Spleen (tissue), 11 donors: ENCODE measurements around the gene TOB2. TPM values are rescaled to one million over a fixed set of nuclear protein-coding genes. Genes with fewer than 3 reads are reported as not detected.
A peak's percentile ranks its signal among the peaks of the same experiment; 100 is the strongest.

ENCODE experiments used
- DNase-seq: peaks from one replicate; pipeline ENCODE4 v3.0.0-alpha.2; 2020
- H3K27ac ChIP-seq, 8 donors: fragments of 200-600 bp; sonication (generic) in 7 of 8; 1 replicate in 4 of 8; 2 replicates in 4 of 8; pipeline versions ENCODE4 v1.5.0 to v1.8.0; 2016 to 2021; ENCODE audit warnings: inconsistent platforms in 4 of 8, mild to moderate bottlenecking in 4 of 8, moderate library complexity in 1 of 8
- H3K27me3 ChIP-seq, 7 donors: fragments of 200-600 bp; sonication (generic) in 6 of 7; replicated peaks in 1 of 7; 1 replicate in 4 of 7; 2 replicates in 3 of 7; pipeline versions ENCODE4 v1.5.0 to v1.8.0; 2016 to 2021; ENCODE audit warnings: inconsistent platforms in 3 of 7, mild to moderate bottlenecking in 1 of 7
- H3K36me3 ChIP-seq, 6 donors: fragments of 200-600 bp; sonication (generic) in 5 of 6; 1 replicate in 4 of 6; 2 replicates in 2 of 6; pipeline versions ENCODE4 v1.5.0 to v1.8.0; 2016 to 2021; ENCODE audit warnings: inconsistent platforms in 2 of 6
- H3K4me1 ChIP-seq, 6 donors: fragments of 200-600 bp; sonication (generic) in 5 of 6; 1 replicate in 3 of 6; 2 replicates in 3 of 6; pipeline versions ENCODE4 v1.5.0 to v1.8.0; 2016 to 2021; ENCODE audit warnings: inconsistent platforms in 3 of 6
- H3K4me3 ChIP-seq, 8 donors: fragments of 200-600 bp; sonication (generic) in 7 of 8; 1 replicate in 4 of 8; 2 replicates in 4 of 8; pipeline versions ENCODE4 v1.5.0 to v1.8.0; 2016 to 2021; ENCODE audit warnings: inconsistent platforms in 4 of 8, mild to moderate bottlenecking in 4 of 8, moderate library complexity in 2 of 8
- H3K9me3 ChIP-seq, 8 donors: fragments of 200-600 bp; sonication (generic) in 7 of 8; 1 replicate in 4 of 8; 2 replicates in 4 of 8; pipeline versions ENCODE4 v1.5.0 to v1.8.0; 2016 to 2021; ENCODE audit warnings: inconsistent platforms in 4 of 8
- POLR2A ChIP-seq, 3 donors: fragments of 450-650 bp; IDR thresholded peaks; one replicate each; pipeline ENCODE4 v1.5.1; 2017; ENCODE audit warnings: antibody characterized with exemption in 3 of 3, mild to moderate bottlenecking in 1 of 3
- POLR2AphosphoS5 ChIP-seq, 3 donors: sonication (generic); formaldehyde crosslinking; IDR thresholded peaks; one replicate each; pipeline ENCODE4 v1.5.1; 2017; ENCODE audit warnings: antibody characterized with exemption in 3 of 3
- WGBS, 5 donors: extraction: QIAGEN DNeasy Blood & Tissue Kit in 3 of 5; methylation state at CpG; one replicate each; pipeline versions ENCODE4 v1.1.5 to v1.1.7; 2013 to 2018; 5-methylcytosine and 5-hydroxymethylcytosine counted together
- intact Hi-C: fragments of 100-400 bp; cut with DNase I; formaldehyde crosslinking; loops from one replicate; pipeline ENCODE4 v1.15.0; 2023; ENCODE audit warnings: low total_unique reads
- polyA plus RNA-seq, 3 donors: library from polyadenylated mRNA; stranded (reverse); fragments of 200-250 nt; gene quantifications; one replicate each; pipeline ENCODE4 v1.2.1, GENCODE V29; 2013
- total RNA-seq, 7 donors: library from RNA; depleted of rRNA in 3 of 7; stranded (reverse); fragments of >200 nt in 3 of 7; fragmentation: NEBNext Ultra II Directional in 4 of 7; extraction: Animal tissue kit (Norgen Biotek cat#: 25700) in 4 of 7; gene quantifications; one replicate each; pipeline versions ENCODE4 v1.1.0 to v1.2.1, GENCODE V29; 2016 to 2021
- TF ChIP-seq, protein P1 (sequence below), 11 experiments: fragments of 200-600 bp in 7 of 11; fragments of 450-650 bp in 4 of 11; sonication (generic) in 4 of 11; IDR thresholded peaks in 8 of 11; conservative IDR thresholded peaks in 3 of 11; 1 replicate in 7 of 11; 2 replicates in 4 of 11; pipeline versions ENCODE4 v1.4.0 to v1.8.0; 2016 to 2021; ENCODE audit warnings: antibody characterized with exemption in 11 of 11, inconsistent platforms in 4 of 11, mild to moderate bottlenecking in 1 of 11
- donor health status: healthy with polysubstance abuse.
- donor health status: DM: no; HTN: no; CAD: no; lungs with moderate emphysema.
- donor health status: DM: no; HTN: no; CAD: no.
- donor health status: Bipolar disorder and iron deficiency.
- donor health status: healthy.
- donor health status: DM: no; HTN: no; CAD: no.
- donor health status: DM: yes; HTN: yes; CAD: no.

Gene TOB2
- total and polyA plus RNA-seq, 10 donors, result 7.5 to 52.4 (median 42.3) TPM

GRCh38 chr22:41447435-41448188, 1.0 kb upstream of the TOB2 start:
- intact Hi-C loops, result no loop called here
- H3K36me3 ChIP-seq, result peaks cover 0 to 8% (median 2%) of the 10 kb centered on the region in 6 donors
- H3K9me3 ChIP-seq, result no peaks in the 10 kb centered on the region
- TF ChIP-seq POLR2AphosphoS5 (IDR thresholded peaks at IDR 0.05) (no peak), POLR2A (IDR thresholded peaks at IDR 0.05) (peak in 1 of 3 donors; percentile 36)
- TF ChIP-seq, protein P1, sequence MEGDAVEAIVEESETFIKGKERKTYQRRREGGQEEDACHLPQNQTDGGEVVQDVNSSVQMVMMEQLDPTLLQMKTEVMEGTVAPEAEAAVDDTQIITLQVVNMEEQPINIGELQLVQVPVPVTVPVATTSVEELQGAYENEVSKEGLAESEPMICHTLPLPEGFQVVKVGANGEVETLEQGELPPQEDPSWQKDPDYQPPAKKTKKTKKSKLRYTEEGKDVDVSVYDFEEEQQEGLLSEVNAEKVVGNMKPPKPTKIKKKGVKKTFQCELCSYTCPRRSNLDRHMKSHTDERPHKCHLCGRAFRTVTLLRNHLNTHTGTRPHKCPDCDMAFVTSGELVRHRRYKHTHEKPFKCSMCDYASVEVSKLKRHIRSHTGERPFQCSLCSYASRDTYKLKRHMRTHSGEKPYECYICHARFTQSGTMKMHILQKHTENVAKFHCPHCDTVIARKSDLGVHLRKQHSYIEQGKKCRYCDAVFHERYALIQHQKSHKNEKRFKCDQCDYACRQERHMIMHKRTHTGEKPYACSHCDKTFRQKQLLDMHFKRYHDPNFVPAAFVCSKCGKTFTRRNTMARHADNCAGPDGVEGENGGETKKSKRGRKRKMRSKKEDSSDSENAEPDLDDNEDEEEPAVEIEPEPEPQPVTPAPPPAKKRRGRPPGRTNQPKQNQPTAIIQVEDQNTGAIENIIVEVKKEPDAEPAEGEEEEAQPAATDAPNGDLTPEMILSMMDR (IDR thresholded peaks at IDR 0.05 in 8 of 11, conservative IDR thresholded peaks at IDR 0.05 in 3 of 11), result peak in 1 of 11 experiments; percentile 3
- peak overlapping the region; percentile 67 to 98 (median 92) for H3K4me3 ChIP-seq
- WGBS, 5 donors, result 0 to 1% (median 1%) methylated on average over 41 to 63 of the region's 63 CpGs
- H3K27me3 ChIP-seq, result peaks cover 0 to 3% (median 0%) of the 10 kb centered on the region in 7 donors
- DNase-seq, result peak; percentile 92
- H3K4me1 ChIP-seq, result peaks cover 6 to 43% (median 29%) of the 10 kb centered on the region in 6 donors
- peak overlapping the region; percentile 94 to 100 (median 99) for H3K27ac ChIP-seq

- Histone ChIP-seq H3K27me3 (peaks cover 0 to 3% (median 0%) of the 10 kb centered on the region in 7 donors), H3K4me1 (peaks cover 10 to 58% (median 39%) of the 10 kb centered on the region in 6 donors)
These were observed 522 bp downstream of the TOB2 start for GRCh38 chr22:41446057-41446501.

DNA sequence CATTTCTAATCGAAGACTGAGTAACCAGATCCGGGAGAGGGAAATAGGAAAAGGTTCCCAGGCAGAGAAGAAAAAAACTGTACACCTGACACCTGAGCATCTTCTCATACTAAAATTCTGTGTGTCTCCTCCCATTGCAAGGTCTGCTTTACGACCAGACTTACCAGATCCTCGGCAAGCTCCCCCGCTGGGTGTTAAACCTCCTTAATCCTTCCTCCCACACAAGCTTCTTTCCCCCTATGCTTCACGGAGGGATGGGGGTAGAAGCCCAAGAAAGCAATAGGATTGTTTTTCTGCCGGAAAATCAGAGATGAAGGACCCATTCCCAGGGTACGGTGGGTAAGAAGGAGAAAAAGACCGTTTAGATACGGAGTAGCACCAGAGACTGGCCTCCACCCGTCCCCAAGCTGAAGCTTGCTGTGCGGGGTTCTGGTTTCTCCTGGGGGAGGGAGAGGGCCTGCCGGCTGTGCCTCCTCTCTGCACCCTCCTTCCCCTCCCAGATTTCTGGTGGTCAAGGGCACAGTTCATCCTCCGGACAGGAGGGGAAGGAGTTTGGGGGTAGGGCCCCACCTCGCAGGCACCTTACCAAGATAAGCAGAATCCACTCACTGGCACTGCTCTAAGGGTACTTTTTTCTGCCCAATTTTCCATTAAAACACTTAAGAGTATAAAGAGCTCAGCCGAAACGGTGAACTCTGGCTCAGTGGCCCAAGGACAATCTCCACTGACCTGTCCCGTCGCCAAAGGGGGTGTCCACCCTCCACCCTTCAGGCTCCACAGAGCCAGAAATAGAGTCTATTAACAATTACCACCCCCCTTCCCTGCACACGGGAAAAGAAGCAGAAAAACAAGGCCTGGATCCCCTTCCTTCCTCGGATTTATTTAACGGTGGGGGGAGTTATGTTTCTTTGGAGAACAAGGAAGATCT, 1.2 kb downstream of the TOB2 start:
- DNase-seq, result peak; percentile 84
- H3K36me3 ChIP-seq, result peaks cover 0 to 30% (median 2%) of the 10 kb centered on the region in 6 donors
- peak overlapping the region; percentile 67 to 98 (median 92) for H3K4me3 ChIP-seq
- 0 to 1% (median 0%) methylated on average over 22 of the region's 22 CpGs for WGBS, 5 donors
- H3K27me3 ChIP-seq, result peaks cover 0 to 3% (median 0%) of the 10 kb centered on the region in 7 donors
- peak overlapping the region; percentile 94 to 100 (median 99) for H3K27ac ChIP-seq
- TF ChIP-seq POLR2AphosphoS5 (IDR thresholded peaks at IDR 0.05) (peak in 1 of 3 donors; percentile 27), POLR2A (IDR thresholded peaks at IDR 0.05) (no peak)
- H3K4me1 ChIP-seq, result peaks cover 10 to 65% (median 43%) of the 10 kb centered on the region in 6 donors
- intact Hi-C loops, result no loop called here
- H3K9me3 ChIP-seq, result no peaks in the 10 kb centered on the region

More at GRCh38 chr22:41446057-41446501, 522 bp downstream of the TOB2 start:
- Histone ChIP-seq H3K27ac (peak overlapping the region; percentile 94 to 100 (median 99)), H3K9me3 (no peaks in the 10 kb centered on the region), H3K36me3 (peaks cover 0 to 23% (median 2%) of the 10 kb centered on the region in 6 donors), H3K4me3 (peak overlapping the region; percentile 67 to 98 (median 92))
- DNase-seq, result peak; percentile 91
- TF ChIP-seq POLR2A (IDR thresholded peaks at IDR 0.05), result no peak
- TF ChIP-seq, protein P1 (IDR thresholded peaks at IDR 0.05 in 8 of 11, conservative IDR thresholded peaks at IDR 0.05 in 3 of 11), result no peak
- TF ChIP-seq POLR2AphosphoS5 (IDR thresholded peaks at IDR 0.05), result no peak
- 0 to 2% (median 1%) methylated on average over 29 to 34 of the region's 34 CpGs for WGBS, 5 donors
- intact Hi-C loops, result no loop called here

DNA sequence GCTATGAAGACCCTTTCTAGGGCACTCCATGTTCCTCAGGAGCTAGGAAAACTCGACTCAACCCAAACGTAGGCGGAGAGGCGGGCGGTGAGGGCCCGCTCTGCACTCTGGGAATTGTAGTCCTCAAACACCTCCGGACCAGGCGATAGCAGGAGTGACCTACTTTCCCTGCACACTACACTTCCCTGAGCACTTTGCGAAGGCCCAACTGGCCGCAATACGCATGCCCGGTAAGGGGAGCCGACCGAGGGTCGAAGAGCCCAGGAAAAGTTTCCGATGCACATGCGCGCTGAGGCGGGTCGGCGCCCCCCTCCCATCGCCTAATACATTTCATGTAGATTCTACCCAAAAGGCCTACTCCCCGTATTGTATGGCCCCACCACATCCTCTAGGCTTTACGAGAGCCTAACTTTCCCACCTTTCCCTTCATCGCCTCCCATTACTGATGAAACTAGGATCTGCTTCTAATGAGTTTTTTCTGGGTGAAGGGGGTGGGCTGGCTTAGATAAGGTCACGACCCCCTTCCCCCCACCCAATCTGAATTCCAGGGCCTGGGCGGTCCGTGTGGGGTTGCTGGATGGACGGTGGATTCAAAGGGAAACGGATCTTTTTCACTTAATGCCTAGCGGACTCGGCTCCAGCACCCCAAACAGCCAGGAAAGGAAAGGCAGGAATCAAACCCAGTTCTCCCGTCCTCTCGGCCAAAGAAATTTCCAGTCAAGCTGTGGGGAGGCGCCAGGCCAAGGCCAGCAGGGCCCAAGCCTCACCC, 2.1 kb downstream of the TOB2 start:
- no peaks in the 10 kb centered on the region for H3K9me3 ChIP-seq
- no peak for TF ChIP-seq POLR2A (IDR thresholded peaks at IDR 0.05)
- peak; percentile 84 to 89 (median 87) for TF ChIP-seq POLR2AphosphoS5 (IDR thresholded peaks at IDR 0.05)
- TF ChIP-seq, protein P1 (IDR thresholded peaks at IDR 0.05 in 8 of 11, conservative IDR thresholded peaks at IDR 0.05 in 3 of 11), result peak in 3 of 11 experiments; percentile 14 to 31 (median 23)
- H3K4me1 ChIP-seq, result peaks cover 10 to 72% (median 47%) of the 10 kb centered on the region in 6 donors
- H3K36me3 ChIP-seq, result peaks cover 0 to 36% (median 2%) of the 10 kb centered on the region in 6 donors
- intact Hi-C loops, result no loop called here
- DNase-seq, result peak; percentile 95
- H3K27me3 ChIP-seq, result peaks cover 0 to 3% (median 0%) of the 10 kb centered on the region in 7 donors
- WGBS, 5 donors, result 0 to 1% (median 1%) methylated on average over 35 of the region's 35 CpGs
- H3K27ac ChIP-seq, result peak overlapping the region; percentile 94 to 100 (median 99)
- peak overlapping the region; percentile 67 to 98 (median 92) for H3K4me3 ChIP-seq
